Measurements from ENCODE around the gene PTPRS.
"Not testable (repeated sequence)": the region's sequence is repeated elsewhere in the genome, so short reads cannot be mapped to it uniquely, and the experiment has no call there.

PTPRS gene

DNA sequence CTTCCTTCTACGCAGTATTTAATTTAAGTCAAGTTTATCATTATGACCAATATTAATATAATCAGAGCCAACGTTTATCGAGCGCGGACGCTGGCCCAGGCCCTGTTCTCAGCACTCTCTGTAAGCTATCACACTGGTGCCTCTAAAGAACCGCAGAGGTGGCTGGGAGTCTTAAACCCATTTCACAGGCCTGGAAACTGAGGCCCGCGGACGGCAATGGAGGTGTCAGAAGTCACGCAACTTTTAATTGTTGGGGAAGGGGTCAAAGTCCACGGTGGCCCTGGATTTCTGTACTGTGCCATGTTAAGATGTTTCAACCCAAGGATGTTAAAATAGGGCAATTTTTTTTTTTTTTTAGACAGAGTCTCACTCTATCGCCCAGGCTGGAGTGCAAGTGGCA is 8.8 kb downstream of the PTPRS start:
- DNase-seq, result no peak

DNA sequence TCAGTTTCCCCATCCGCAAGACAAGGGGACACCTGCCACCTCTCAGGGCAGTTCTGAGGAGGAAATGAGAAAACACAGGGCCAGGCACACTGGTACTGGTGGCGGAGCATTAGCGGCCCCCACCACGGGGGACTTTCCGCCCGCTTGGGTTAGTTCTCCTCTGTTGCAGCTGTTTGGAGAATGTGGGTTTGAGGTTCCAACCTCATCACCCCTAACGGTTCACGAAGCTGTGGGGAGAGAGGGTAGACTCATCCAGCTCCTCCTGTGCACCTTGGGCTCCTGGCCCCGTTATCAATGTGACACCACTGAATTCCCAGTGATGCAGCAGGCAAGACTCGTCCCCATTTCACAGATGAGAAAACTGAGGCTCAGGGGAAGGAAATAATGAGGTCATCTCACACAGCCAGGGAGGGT is 10.3 kb downstream of the PTPRS start:
- no peak for DNase-seq

DNA sequence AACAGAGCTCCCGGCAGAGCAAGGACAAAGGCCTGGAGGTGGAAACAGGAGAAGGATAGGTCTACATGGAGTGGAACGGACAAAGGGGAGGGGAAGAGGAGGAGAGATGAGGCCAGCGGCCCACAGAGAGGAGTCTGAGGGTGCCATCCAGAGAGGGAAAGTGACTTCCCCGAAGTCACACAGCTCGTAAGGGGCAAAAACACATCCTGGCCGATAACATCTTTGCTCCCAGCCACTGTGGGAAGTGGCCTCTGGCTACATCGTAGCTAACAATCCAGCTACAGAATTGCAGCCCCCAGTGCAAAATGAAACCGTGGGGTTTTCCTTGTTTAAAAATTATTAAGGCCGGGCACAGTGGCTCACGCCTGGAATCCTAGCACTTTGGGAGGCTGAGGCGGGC is 11.5 kb downstream of the PTPRS start:
- DNase-seq, result no peak

DNA sequence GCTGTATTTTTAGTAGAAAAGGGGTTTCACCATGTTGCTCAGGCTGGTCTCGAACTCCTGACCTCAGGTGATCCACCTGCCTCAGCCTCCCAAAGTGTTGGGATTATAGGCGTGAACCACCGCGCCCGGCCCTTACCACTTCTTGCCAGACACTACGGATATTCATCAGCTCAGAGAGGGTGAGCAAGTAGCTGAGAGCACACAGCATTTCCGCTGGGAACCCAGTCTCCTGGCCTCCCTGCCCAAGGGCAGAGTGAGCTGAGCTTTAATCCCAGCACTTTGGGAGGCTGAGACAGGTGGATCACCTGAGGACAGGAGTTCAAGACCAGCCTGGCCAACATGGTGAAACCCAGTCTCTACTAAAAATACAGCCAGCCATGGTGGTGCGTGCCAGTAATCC is 12.2 kb downstream of the PTPRS start:
- not testable (repeated sequence) for DNase-seq

DNA sequence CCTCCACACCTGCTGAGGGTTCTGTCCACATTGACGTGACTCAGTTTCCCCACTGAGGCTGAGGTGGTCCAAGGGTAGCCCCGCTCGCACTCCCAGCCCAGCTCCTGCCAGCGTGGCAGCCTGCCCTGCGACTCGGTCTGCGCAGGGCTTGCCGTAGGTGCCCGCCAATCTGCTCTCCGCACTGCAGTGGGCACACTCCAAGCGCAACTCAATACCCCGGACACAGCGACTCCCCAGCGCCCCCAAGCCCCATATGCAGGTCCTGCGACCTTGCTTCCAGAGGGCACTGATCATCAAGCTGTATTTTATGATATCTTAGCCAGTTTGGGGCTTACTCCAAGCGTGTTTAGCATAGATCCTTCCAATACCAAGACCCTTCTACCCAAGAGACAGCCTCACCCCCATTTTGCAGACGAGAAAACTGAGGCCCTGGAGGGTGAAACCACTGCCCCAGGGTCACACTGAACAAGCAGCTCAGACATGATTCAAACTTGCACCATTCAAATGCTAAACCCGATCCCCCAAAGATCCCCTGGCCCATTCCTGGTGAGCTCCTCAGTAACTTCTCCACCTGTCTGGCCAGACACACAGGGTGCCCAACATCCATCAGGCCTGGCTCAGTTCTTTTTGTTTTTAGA is 13.5 kb downstream of the PTPRS start:
- no peak for DNase-seq

DNA sequence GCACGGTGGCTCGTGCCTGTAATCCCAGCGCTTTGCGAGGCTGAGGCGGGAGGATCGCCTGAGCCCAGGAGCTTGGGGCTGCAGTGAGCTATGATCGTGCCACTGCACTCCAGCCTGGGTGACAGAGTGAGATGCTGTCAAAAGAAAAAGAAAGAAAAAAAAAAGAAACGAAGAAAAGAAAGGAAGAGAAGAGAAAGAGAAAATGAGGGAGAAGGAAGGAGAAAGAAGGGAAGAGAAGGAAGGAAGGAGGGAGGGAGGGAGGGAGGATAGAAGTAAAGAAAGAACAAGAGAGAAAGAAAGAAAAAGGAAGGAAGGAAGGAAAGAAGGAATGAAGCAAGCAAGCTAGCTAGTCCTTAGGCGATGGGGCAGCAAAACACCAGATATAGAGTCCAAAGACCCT is 14.1 kb downstream of the PTPRS start:
- DNase-seq, result no peak

DNA sequence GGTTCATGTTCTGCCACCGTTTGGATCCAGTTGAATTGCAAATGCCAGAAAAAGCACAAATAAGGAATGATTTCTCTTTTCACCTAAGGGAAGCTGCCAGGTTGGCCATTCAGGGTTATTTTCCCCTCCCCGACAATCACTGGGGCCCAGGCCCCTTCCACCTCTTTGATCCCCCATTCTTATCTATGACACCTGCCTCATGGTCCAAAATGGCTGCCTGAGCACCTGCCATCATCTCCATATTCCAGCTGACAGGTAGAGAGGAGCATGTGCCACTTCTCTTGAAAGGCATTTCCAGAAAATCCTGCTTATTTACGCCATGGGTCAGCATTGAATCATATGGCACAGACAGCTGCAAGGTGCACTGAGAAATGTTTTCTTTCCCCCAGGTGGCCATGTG is 15.7 kb downstream of the PTPRS start:
- no peak for DNase-seq

DNA sequence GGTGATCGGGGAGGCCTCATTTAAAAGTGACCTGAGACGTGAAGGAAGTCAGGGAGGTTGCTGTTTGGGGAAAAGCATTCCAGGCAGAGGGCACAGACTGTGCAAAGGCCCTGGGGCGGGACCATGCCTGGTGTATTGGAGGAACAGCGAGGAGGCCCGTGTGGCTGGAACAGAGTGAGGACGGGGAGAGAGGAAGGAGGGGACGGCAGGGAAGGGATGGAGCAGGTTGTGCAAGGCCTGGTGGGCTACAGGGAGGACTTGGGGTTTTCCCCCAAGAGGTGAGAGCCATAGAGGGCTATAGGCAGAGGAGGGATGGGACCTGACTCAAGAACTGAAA is 17.2 kb downstream of the PTPRS start:
- DNase-seq, result no peak

DNA sequence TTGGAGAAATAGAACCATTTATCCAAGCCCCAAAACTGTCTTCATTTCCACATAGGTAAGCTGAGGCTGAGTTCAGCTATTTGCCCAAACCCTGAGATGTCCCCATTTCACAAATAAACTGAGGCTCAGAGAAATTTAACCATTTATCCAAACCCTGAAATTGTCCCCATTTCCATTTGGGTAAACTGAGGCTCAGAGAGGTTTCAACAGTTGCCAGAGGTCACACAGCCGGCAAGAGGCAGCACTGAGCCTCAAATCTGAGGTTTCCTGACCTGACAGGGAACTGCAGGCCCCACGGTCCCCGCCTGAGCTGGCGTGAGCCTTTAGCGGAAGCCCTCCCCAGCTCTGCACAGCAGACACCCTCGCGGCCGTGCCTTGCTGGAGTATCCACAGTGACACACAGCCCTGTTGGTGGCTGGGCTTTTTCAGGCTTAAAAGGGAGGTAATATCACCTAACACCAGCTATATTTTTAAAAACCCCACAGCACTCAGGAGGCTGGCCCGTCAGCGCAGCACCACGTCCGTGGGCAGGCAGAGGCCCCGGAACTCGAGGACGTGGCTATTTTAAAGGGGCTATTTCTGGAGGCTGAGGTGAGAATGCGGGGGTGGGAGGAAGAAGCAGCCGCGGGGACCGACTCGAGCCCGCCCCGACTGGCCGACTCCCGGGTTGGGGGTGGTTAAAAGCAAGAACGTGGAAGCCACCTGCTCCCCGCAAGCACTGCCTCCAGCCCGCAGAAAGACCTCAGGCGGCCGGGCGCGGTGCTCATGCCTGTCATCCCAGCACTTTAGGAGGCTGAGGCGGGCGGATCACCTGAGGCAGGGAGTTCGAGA is 18.5 kb downstream of the PTPRS start:
- no peak for DNase-seq

DNA sequence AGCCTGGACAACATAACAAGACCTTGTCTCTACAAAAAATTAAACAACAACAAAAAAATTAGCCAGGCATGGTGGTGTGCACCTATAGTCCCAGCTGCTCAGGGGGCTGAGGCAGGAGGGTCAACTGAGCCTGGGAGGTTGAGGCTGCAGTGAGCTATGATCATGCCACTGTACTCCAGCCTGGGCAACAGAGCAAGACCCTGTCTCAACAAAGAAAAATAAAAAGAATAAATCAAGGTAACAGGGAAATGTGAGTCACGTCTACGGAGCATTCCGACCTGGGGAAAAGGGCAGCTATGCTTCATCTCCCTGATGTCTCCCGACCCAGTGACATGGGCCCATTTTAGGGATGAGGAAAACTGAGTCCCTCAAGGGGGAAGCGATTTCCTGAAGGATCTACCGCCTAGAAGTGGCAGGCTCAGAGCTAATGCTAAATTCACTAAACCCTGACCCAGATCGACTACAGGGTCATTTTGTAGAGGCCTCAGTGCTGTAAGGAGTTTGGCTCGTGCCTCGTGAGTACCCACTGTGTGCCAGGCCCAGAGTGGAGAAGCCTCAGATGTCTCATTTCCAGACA is 19.5 kb downstream of the PTPRS start:
- no peak for DNase-seq

DNA sequence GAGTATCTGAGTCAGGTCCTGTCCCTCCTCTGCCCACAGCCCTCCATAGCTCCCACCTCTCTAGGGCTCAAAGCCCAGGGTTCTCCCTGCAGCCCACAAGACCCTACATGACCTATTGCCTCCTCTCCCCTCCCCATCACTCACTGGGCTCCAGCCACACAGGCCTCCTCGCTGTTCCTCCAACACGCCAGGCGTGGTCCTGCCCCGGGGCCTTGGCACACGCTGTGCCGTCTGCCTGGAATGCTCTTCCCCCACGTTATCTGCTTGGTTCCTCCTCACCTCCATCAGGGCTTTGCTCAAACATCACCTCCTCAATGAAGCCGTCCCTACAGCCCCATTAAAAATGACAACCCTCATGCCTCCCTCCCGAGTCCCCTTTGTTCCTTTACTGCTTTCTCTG is 21.1 kb downstream of the PTPRS start:
- DNase-seq, result no peak

DNA sequence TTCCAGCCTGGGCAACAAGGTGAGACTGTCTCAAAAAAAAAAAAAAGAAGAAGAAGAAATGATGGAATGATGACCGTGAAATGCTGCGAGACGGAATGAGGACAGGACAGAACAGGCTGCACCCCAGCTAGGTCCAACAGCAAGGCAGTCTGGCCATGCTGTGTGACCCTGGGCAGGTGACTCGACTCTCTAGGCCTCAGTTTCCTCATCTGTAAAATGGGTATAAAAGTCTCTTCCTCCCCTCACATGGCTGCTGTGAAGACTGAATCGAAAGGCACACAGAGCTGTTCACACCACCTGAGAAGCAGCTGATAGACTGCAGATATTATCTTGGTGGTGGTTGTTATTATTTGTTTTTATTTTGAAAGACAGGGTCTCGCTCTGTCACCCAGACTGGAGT is 22.3 kb downstream of the PTPRS start:
- DNase-seq, result no peak

DNA sequence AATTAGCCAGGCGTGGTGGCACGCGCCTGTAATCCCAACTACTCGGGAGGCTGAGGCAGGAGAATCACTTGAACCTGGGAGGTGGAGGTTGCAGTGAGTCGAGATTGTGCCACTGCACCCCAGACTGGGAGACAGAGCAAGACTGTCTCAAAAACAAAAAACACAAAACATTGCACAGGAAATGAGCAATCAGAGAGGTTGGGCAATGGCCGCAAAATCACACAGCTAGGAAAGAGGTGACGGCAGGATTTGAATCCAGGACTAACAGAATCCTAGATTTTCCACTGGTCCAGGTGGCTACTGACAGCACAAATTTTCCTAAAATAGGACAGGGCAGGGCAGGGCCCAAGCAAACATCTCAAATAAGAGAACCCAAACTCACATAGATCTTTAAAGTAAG is 23.3 kb downstream of the PTPRS start:
- no peak for DNase-seq

DNA sequence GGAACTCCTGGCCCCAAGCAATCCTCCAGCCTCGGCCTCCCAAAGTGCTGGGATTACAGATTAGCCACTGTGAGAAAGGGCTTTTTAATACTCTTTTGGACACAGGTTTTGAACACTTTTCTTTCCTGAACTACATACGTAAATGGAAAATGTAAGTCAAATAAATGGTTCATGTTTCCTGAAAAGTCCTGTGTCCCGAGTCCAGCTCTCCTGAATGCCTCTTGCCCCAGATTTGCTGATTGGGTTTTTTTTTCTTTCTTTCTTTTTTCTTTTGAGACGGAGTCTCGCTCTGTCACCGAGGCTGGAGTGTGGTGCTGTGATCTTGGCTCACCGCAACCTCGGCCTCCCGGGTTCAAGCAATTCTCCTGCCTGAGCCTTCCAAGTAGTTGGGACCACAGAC is 24.5 kb downstream of the PTPRS start:
- no peak for DNase-seq

DNA sequence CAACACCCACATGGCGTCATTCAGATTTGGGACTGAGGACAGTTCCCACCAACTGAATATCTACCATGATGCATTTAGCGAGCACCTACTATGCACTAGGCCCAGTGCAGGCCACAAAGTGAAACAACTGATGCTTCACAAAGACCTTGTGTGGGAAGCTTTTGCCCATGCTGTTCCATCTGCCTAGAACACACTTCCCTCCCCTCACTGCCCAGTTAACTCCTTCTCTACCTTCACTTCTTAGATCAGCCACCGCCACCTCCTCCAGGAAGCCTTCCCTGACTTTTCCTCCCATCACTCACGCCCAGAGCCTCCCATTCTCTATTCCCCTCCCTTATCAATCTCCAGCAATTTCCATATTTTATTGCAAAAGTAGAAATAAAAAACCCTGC is 25.7 kb downstream of the PTPRS start:
- no peak for DNase-seq

DNA sequence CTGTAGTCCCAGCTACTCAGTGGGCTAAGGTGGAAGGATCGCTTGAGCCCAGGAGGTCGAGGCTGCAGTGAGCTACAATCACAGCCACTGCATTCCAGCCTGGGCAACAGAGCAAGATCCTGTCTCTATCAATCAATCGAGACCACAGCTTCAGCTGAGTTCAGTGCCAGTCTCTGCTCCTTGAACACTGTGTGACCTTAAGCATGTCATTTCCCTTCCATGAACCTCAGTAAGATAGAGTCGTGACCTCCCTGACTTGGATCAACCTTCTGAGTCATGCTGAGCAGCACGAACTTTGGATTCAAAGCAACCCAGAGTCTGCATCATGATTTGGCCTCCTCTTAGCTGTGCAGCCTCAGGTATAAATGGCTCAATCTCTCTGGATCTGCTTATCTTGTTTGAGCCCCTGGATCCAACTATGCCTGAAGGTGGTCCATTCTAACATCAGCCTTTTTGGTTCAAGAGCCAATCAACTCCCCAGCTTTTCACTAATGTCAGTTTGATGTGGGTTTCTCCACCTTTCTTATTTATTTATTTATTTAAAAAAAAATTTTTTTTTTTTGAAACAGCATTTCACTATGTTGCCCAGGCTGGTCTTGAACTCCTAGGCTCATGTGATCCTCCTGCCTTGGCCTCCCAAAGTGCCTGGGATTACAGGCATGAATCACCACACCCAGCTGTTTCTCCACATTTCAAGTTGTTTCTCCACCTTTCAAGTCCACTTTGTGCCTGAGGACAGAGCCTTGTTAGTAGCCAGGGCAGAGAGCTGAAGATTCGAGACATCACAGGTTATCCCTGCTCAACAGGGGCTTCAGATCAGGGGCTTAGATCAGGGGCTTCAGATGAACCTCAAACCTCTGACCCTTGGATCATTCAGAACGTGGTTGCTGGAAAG is 26.4 kb downstream of the PTPRS start:
- no peak for DNase-seq

DNA sequence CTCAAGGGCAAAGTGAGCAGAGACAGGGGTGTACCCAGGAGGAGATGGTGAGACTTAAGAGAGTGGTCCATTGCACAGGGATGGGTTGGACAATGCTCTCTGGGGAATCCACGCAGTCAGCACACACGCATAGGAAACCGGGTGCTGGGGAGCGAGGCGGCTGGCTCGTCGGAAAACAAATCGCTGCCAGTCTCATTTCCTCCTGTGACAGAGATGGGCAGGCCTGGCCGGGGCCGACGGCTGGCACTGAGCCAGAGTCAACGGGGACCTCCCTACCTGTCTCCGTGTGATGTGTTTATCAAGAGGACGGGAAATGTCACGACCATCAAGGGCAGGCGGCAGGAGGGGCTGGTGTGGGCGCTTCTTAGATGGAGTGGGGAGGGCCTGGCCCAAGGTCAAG is 27.3 kb downstream of the PTPRS start:
- DNase-seq, result peak; percentile 23

DNA sequence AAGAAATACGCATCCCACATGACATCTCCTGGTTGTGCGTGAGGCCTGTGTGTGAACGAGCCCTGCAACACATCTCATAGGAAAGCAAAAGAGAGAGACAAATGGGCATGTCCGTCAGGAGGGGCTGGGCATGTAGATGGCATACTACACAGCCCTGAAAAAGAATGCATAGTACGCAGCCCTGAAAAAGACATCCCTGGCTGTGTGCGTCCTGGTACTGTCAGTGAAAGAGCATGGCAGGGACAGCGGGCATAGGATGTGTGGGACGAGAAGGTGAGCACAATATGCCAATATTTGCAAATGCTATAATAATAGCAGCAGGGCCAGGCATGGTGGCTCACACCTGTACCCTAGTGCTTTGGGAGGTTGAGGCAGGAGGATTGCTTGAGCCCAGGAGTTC is 28.6 kb downstream of the PTPRS start:
- no peak for DNase-seq

DNA sequence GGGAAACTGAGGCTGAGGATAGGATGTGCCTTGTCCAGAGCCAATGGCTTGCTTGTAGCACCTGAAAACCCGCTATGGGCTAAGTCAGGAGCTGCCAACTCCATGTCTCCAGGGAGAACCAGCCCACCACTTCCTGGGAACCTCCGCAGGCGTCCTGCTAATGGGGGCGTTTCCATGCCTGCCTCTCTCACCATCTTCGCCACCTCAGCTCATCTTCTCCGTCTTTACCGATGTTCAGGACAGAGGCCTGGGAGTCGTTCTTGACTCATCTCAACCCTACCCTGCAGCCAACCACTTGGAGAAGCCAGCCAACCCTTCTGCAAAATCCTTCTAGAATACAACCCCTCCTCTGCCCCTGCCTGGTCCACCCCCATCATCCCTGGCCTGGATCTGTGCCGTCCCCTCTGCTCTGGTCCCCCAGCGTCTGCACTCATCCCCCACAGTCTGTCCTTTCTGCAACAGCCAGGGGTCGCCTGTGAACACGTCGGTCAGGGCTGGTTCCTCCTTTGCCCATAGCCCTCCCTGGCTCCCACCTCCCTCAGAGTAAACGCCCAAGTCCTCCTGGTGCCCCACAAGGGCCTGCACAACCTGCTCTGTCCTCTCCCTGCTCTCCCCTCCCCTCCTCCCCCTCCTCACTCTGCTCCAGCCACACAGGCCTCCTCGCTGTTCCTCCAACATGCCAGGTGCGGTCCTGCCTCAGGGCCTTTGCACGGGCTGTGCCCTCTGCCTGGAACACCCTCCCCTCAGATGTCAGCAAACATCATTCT is 31.0 kb downstream of the PTPRS start:
- DNase-seq, result no peak

DNA sequence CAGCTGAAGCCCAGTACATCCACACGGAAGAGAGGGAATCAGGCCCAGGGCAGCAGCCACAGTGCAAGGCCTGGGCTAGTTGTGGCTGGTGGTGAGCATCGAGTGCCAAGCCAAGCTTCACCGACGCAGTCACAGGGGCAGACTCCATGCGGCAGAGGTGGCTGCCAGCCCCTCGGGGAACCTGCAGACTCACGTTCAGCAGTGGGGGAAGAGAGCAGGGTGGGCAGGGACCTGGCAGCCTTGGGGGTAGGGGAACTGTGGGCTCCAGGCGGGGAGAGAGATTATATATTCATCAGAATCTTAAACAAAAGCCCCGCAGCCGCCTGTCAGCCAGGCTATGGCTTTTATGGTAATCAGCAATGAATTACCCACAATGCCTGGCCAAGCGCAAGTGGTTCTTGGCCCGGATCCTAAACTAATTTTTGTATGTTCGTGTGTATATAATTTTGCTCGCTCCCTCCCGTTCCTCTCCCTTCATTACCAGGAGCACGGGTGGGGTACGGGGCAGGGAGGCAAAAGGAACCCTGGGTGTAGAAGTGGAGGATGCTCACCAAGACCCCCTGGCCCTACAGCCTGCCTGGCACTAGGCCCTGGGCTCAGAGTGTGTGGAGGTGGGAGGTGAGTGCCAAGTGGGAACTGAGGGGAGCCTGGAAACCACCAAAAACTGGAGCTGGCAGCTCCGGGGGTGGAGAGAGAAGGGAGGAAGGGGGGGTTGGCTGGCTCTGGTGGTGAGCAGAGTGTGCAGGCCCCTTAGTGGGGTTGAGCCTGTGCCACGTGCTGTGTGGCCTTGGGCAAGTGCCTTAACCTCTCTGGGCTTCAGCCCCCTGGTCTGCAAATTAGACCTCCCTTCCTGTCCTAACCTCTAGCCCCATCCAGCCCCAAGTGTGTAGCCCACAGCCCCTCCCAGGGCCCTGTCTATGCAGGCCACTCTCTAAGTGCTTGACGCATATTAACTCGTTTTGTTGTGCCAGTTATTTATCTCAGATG is 31.9 kb downstream of the PTPRS start:
- no peak for DNase-seq

DNA sequence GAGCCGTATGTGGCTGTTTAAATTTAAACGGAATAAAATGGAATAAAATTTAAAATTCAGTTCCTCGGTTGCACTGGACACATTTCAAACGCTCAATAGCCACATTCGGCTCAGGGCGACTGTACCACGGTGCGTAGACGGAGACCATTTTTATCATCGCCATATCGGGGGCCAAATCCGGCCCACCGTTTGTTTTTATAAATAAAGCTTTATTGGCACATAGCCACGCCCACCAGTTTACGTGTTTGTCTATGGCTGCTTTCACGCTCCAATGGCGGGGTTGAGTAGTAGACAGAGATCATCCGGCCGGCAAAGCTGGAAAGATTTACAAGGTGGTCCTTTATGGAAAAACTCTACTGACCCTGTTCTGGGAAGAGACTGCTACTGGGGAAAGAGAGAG is 33.0 kb downstream of the PTPRS start:
- DNase-seq, result no peak

DNA sequence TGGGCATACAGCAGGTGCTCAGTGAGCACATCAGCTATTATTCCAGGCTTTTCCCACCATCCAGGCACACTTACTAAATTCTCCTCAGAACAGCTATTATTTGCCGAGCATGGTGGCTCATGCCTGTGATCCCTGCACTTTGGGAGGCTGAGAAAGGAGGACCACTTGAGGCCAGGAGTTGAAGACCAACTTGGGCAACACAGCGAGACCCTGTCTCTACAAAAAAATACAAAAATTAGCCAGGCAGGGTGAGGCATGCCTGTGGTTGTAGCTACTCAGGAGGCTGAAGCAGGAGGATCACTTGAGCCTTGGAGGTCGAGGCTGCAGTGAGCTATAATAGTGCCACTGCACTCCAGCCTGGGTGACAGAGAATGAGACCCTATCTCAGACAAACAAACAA is 35.4 kb downstream of the PTPRS start:
- no peak for DNase-seq
